DOHH2 (cell line): ENCODE measurements around the gene PPP1CC.

Experiments used
- H3F3A ChIP-seq: fragments of 200-600 bp; sonication (generic), shearing (Covaris generic); 2 replicates; pipeline ENCODE4 v1.6.0; 2016; ENCODE audit warnings: antibody characterized with exemption, mild to moderate bottlenecking; ENCODE audit not compliant: control insufficient read depth, insufficient read depth
- H3K27ac ChIP-seq: fragments of 200-600 bp; sonication (generic); 2 replicates; pipeline ENCODE4 v1.5.1; 2014; ENCODE audit warnings: low read depth, mild to moderate bottlenecking, low read length, moderate library complexity
- H3K27me3 ChIP-seq: fragments of 200-600 bp; sonication (generic); 2 replicates; pipeline ENCODE4 v1.6.1; 2014; ENCODE audit warnings: mild to moderate bottlenecking, low read length, mixed read lengths; ENCODE audit not compliant: control insufficient read depth
- H3K36me3 ChIP-seq: fragments of 200-600 bp; sonication (generic); 2 replicates; pipeline ENCODE4 v1.6.1; 2014; ENCODE audit warnings: mild to moderate bottlenecking, low read length, moderate library complexity, mixed read lengths; ENCODE audit not compliant: control insufficient read depth
- H3K4me1 ChIP-seq: fragments of 200-600 bp; sonication (generic); 2 replicates; pipeline ENCODE4 v1.6.1; 2014; ENCODE audit warnings: mild to moderate bottlenecking, low read length, mixed read lengths; ENCODE audit not compliant: control insufficient read depth
- H3K4me2 ChIP-seq: fragments of 200-600 bp; sonication (generic); 2 replicates; pipeline ENCODE4 v1.6.0; 2014; ENCODE audit warnings: mild to moderate bottlenecking, low read length, moderate library complexity
- H3K4me3 ChIP-seq: fragments of 200-600 bp; sonication (generic); 2 replicates; pipeline ENCODE4 v1.5.1; 2014; ENCODE audit warnings: mild to moderate bottlenecking, low read length, mixed read lengths
- H3K79me2 ChIP-seq: fragments of 200-600 bp; sonication (generic); 2 replicates; pipeline ENCODE4 v1.6.1; 2014; ENCODE audit warnings: mild to moderate bottlenecking, low read length, mixed read lengths; ENCODE audit not compliant: control insufficient read depth
- H3K9me2 ChIP-seq: fragments of 200-600 bp; sonication (generic); replicated peaks from 2 replicates; pipeline ENCODE4 v1.6.1; 2014; ENCODE audit warnings: mild to moderate bottlenecking, low read length, mixed read lengths; ENCODE audit not compliant: control insufficient read depth
- H3K9me3 ChIP-seq: fragments of 200-600 bp; sonication (generic); 2 replicates; pipeline ENCODE4 v1.6.1; 2014; ENCODE audit warnings: antibody characterized with exemption, low read length, mixed read lengths; ENCODE audit not compliant: control insufficient read depth, insufficient read depth
- H4K20me1 ChIP-seq: fragments of 200-600 bp; sonication (generic); 2 replicates; pipeline ENCODE4 v1.6.0; 2014; ENCODE audit warnings: low read depth, mild to moderate bottlenecking, antibody characterized with exemption, low read length, moderate library complexity; ENCODE audit not compliant: control insufficient read depth, insufficient read depth
- CTCF ChIP-seq: fragments of 200-600 bp; sonication (generic); IDR thresholded peaks from one replicate; pipeline ENCODE4 v1.5.1; 2014; ENCODE audit warnings: antibody characterized with exemption, mild to moderate bottlenecking, low read depth, low read length; ENCODE audit not compliant: poor library complexity, severe bottlenecking
- EZH2phosphoT487 ChIP-seq: fragments of 200-600 bp; sonication (generic); IDR thresholded peaks from 2 replicates; pipeline ENCODE4 v1.6.1; 2017; ENCODE audit warnings: borderline replicate concordance, mild to moderate bottlenecking, antibody characterized with exemption, low read length, moderate library complexity, mixed read lengths

The PPP1CC gene

DNA sequence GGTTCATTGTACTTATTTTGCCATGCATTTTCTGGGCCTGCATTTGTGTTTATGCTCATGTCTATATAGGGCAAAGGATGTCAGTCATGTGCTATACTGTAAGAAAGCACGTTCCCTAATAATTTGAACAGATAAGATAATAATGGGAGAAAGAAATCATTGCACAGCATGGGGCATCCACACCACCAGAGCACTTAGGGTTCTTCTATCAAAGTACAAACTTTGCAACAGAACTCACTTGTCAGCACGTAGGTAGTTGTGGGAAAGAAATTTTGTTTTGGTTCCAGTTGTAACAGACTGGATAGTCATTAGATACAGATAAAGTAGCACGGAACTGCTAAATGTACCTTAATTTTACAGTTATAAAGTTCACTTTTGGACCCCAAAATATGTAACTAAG is 10.1 kb downstream of the PPP1CC start:
- Histone ChIP-seq H3K4me2 (no peak overlapping the region), H4K20me1 (peaks cover 50% of the 10 kb centered on the region), H3K9me3 (no peaks in the 10 kb centered on the region), H3K9me2 (no peaks in the 10 kb centered on the region), H3K36me3 (peaks cover 97% of the 10 kb centered on the region), H3K79me2 (peaks cover 99% of the 10 kb centered on the region), H3F3A (peaks cover 21% of the 10 kb centered on the region; the same call in 1 of the 2 replicates), H3K27me3 (no peaks in the 10 kb centered on the region), H3K4me1 (peaks cover 6% of the 10 kb centered on the region), H3K4me3 (no peak overlapping the region), H3K27ac (no peak overlapping the region)
- TF ChIP-seq CTCF, result no peak
- TF ChIP-seq EZH2phosphoT487, result no peak

- Histone ChIP-seq H3F3A (peaks cover 21% of the 10 kb centered on the region; the same call in 1 of the 2 replicates), H3K27ac (no peak overlapping the region), H3K9me3 (no peaks in the 10 kb centered on the region), H3K4me1 (peaks cover 4% of the 10 kb centered on the region; the same call in 1 of the 2 replicates), H4K20me1 (peaks cover 43% of the 10 kb centered on the region), H3K4me3 (no peak overlapping the region), H3K27me3 (no peaks in the 10 kb centered on the region), H3K36me3 (peaks cover 97% of the 10 kb centered on the region), H3K9me2 (no peaks in the 10 kb centered on the region), H3K79me2 (peaks cover 99% of the 10 kb centered on the region), H3K4me2 (no peak overlapping the region)
- no peak for TF ChIP-seq EZH2phosphoT487
- no peak for TF ChIP-seq CTCF
Measured at GRCh38 chr12:110731479-110731878, 11.2 kb downstream of the PPP1CC start.

GRCh38 chr12:110728628-110729027 is 14.1 kb downstream of the PPP1CC start:
- peaks cover 37% of the 10 kb centered on the region for H4K20me1 ChIP-seq
- peaks cover 18% of the 10 kb centered on the region; the same call in 1 of the 2 replicates for H3F3A ChIP-seq
- H3K27me3 ChIP-seq, result no peaks in the 10 kb centered on the region
- TF ChIP-seq CTCF (no peak), EZH2phosphoT487 (no peak)
- H3K4me3 ChIP-seq, result no peak overlapping the region
- H3K9me2 ChIP-seq, result no peaks in the 10 kb centered on the region
- H3K27ac ChIP-seq, result no peak overlapping the region
- H3K36me3 ChIP-seq, result peaks cover 98% of the 10 kb centered on the region
- no peaks in the 10 kb centered on the region for H3K9me3 ChIP-seq
- no peak overlapping the region for H3K4me2 ChIP-seq
- peaks cover 4% of the 10 kb centered on the region; the same call in 1 of the 2 replicates for H3K4me1 ChIP-seq
- H3K79me2 ChIP-seq, result peaks cover 94% of the 10 kb centered on the region
